GM19463 (cell line): ENCODE results near the gene PPP3R1.

Experiments
- ATAC-seq: cut with Tn5 transposase; IDR thresholded peaks from one replicate; pipeline ENCODE4 v1.9.1; 2021; ENCODE audit warnings: mild to moderate bottlenecking, moderate library complexity; ENCODE audit not compliant: unreplicated experiment

Gene PPP3R1

GRCh38 chr2:68263632-68264031 lies 11.3 kb upstream of the PPP3R1 start:
- ATAC-seq = no peak

GRCh38 chr2:68258851-68259250 lies 6.5 kb upstream of the PPP3R1 start:
- no peak for ATAC-seq

- no peak for ATAC-seq
These were observed 3.7 kb upstream of the PPP3R1 start for GRCh38 chr2:68256093-68256450.

- ATAC-seq = no peak
These were observed 1.1 kb upstream of the PPP3R1 start for GRCh38 chr2:68253219-68254068.

- peak; percentile 6 for ATAC-seq
These were observed 405 bp downstream of the PPP3R1 start for GRCh38 chr2:68251855-68252399.

GRCh38 chr2:68251187-68251854 lies 1.0 kb downstream of the PPP3R1 start:
- ATAC-seq = peak; percentile 45

- ATAC-seq = no peak
These were observed 1.6 kb downstream of the PPP3R1 start for GRCh38 chr2:68250652-68251186.

GRCh38 chr2:68250196-68250595 lies 2.1 kb downstream of the PPP3R1 start:
- no peak for ATAC-seq

- ATAC-seq = no peak
These were observed 3.5 kb downstream of the PPP3R1 start for GRCh38 chr2:68248806-68249205.

GRCh38 chr2:68248361-68248760 lies 4.0 kb downstream of the PPP3R1 start:
- ATAC-seq = no peak

GRCh38 chr2:68246396-68246795 lies 5.9 kb downstream of the PPP3R1 start:
- no peak for ATAC-seq

GRCh38 chr2:68245672-68246071 lies 6.7 kb downstream of the PPP3R1 start:
- ATAC-seq = no peak

GRCh38 chr2:68245066-68245465 lies 7.3 kb downstream of the PPP3R1 start:
- no peak for ATAC-seq

GRCh38 chr2:68244456-68244855 lies 7.9 kb downstream of the PPP3R1 start:
- no peak for ATAC-seq

GRCh38 chr2:68241732-68242131 lies 10.6 kb downstream of the PPP3R1 start:
- ATAC-seq = no peak

GRCh38 chr2:68240446-68240845 lies 11.9 kb downstream of the PPP3R1 start:
- no peak for ATAC-seq

- no peak for ATAC-seq
These were observed 13.1 kb downstream of the PPP3R1 start for GRCh38 chr2:68238955-68239822.

GRCh38 chr2:68237976-68238580 lies 14.3 kb downstream of the PPP3R1 start:
- no peak for ATAC-seq

GRCh38 chr2:68237404-68237803 lies 14.9 kb downstream of the PPP3R1 start:
- ATAC-seq = no peak

- no peak for ATAC-seq
These were observed 15.5 kb downstream of the PPP3R1 start for GRCh38 chr2:68236876-68237275.
